Left ventricle myocardium inferior (tissue), 1 donor: Measurements from ENCODE around the gene PLAAT3. TPM values are rescaled to one million over a fixed set of nuclear protein-coding genes. Genes with fewer than 3 reads are reported as not detected.

Source experiments
- DNase-seq: peaks from one replicate; pipeline ENCODE4 v3.0.0-alpha.2; 2020
- H3K27ac ChIP-seq: fragments of 200-600 bp; replicated peaks from 2 replicates; pipeline ENCODE4 v1.8.0; 2021
- H3K27me3 ChIP-seq: fragments of 200-600 bp; 2 replicates; pipeline ENCODE4 v1.8.0; 2021; ENCODE audit warnings: low read depth
- H3K36me3 ChIP-seq: fragments of 200-600 bp; 2 replicates; pipeline ENCODE4 v1.8.0; 2021
- H3K4me1 ChIP-seq: fragments of 200-600 bp; 2 replicates; pipeline ENCODE4 v1.8.0; 2021
- H3K4me3 ChIP-seq: fragments of 200-600 bp; 2 replicates; pipeline ENCODE4 v1.8.0; 2021; ENCODE audit warnings: mild to moderate bottlenecking, moderate library complexity
- H3K9me3 ChIP-seq: fragments of 200-600 bp; replicated peaks from 2 replicates; pipeline ENCODE4 v1.8.0; 2021
- intact Hi-C: fragments of 100-400 bp; cut with micrococcal nuclease; formaldehyde crosslinking; loops from one replicate; pipeline ENCODE4 v1.11.0; 2022
- long read RNA-seq: library from polyadenylated mRNA; unstranded; transcript quantifications from one replicate; pipeline ENCODE4 v2.0.0, GENCODE V29; 2021
- total RNA-seq: library from RNA; stranded (reverse); fragmentation: NEBNext Ultra II Directional; extraction: Animal tissue kit (Norgen Biotek cat#: 25700); gene quantifications from one replicate; pipeline ENCODE4 v1.2.1, GENCODE V29; 2021
- TF ChIP-seq, protein P1 (sequence below): fragments of 200-600 bp; IDR thresholded peaks from 2 replicates; pipeline ENCODE4 v1.8.0; 2021; ENCODE audit warnings: antibody characterized with exemption, mild to moderate bottlenecking, borderline replicate concordance
- donor health status: DM: no; HTN: yes; CAD: no; lungs with severe emphysema.

The PLAAT3 gene
- 144 TPM for total RNA-seq
- long read RNA-seq, transcript PLA2G16-203 (5 exons, 1,099 nt): minor isoform, 48 of 136 reads
- long read RNA-seq, transcript PLA2G16-201 (4 exons, 2,594 nt): major isoform, 83 of 136 reads
- long read RNA-seq, partial matches to known transcripts: 0 of 136 reads
- long read RNA-seq, other reads (novel, unspliced or antisense): 5 of 136 reads

DNA sequence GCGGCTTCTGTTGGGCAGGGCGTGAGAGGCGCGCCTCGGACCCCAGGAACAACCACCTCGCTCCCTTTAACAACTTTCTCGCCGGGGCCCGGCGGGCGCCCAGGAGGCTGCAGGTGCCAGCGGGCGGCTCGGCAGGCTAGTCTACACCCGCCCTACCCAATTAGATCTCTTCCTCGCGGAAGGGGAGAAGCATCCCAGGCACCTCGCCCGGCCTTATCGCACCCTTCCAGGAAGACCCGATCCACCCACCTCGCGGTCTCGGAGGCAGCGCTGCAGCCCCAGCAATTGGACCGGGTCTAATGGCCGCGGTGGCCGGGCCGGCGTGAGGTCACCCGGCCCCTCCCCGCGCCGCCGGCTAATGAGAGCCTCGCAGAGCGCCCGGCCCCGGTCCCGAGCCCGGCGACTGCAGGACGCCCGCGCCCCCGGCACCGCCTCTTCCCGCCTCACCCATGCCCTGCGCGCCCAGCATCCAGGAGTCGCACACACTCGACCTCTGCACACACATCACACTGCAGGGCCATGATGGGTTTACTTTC is at the start of gene PLAAT3:
TSS of gene PLAAT3 (minus strand) at position 298 of the 536 bp plus-strand sequence. CDS start 419 bp downstream, outside the sequence.
- H3K36me3 ChIP-seq: no peaks in the 10 kb centered on the region
- intact Hi-C loops: no loop called here

DNA sequence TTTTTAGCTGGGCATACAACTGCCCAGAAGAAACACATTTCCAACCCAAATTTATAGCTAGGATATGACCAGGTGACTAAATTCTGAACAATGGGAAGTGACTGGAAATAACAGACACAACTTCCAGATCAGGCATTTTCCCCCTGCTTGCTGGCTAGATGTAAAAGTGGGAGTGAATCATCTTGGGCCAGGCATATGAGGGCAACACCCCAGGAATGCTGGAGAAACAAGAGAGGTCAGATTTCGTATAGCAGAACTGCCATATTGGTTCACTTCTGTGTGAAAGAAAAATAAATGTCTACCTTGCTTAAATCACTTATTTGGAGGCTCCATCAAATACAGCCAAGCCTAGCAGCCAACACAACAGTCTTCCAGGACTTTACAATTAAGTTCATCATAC is 49.6 kb upstream of the PLAAT3 start:
- TF ChIP-seq, protein P1, sequence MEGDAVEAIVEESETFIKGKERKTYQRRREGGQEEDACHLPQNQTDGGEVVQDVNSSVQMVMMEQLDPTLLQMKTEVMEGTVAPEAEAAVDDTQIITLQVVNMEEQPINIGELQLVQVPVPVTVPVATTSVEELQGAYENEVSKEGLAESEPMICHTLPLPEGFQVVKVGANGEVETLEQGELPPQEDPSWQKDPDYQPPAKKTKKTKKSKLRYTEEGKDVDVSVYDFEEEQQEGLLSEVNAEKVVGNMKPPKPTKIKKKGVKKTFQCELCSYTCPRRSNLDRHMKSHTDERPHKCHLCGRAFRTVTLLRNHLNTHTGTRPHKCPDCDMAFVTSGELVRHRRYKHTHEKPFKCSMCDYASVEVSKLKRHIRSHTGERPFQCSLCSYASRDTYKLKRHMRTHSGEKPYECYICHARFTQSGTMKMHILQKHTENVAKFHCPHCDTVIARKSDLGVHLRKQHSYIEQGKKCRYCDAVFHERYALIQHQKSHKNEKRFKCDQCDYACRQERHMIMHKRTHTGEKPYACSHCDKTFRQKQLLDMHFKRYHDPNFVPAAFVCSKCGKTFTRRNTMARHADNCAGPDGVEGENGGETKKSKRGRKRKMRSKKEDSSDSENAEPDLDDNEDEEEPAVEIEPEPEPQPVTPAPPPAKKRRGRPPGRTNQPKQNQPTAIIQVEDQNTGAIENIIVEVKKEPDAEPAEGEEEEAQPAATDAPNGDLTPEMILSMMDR: no peak
- Histone ChIP-seq H3K27ac (no peak overlapping the region), H3K4me1 (peaks cover 49% of the 10 kb centered on the region), H3K27me3 (no peaks in the 10 kb centered on the region), H3K9me3 (no peaks in the 10 kb centered on the region), H3K4me3 (no peak overlapping the region), H3K36me3 (no peaks in the 10 kb centered on the region)
- intact Hi-C loops: loop anchor here (10.0 kb wide), 1 partner anchor 51 kb away; no protein-coding TSS in a partner anchor
- no peak for DNase-seq

More for the DNA sequence above, at the start of gene PLAAT3:
- TF ChIP-seq, protein P1: no peak
- no peaks in the 10 kb centered on the region for H3K27me3 ChIP-seq
- peaks cover 50% of the 10 kb centered on the region for H3K4me1 ChIP-seq
- DNase-seq: peak; percentile 88
- H3K9me3 ChIP-seq: no peaks in the 10 kb centered on the region
- H3K4me3 ChIP-seq: peak within 1 kb of the TSS; percentile 92
- peak within 1 kb of the TSS; percentile 94 for H3K27ac ChIP-seq

DNA sequence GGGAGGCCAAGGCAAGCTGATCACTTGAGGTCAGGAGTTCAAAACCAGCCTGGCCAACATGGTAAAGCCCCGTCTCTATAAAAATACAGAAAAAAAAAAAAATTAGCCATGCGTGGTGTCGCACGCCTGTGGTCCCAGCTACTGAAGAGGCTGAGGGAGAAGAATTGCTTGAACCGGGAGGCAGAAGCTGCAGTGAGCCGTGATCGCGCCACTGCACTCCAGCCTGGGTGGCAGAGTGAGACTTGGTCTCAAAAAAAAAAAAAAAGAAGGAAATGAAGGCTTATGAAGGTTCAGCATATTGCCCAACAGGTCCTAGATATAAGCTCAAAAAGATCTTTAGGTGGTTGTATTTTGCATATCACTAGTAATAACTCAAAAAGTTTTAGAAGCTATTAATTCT is 46.7 kb upstream of the PLAAT3 start:
- Histone ChIP-seq H3K9me3 (no peaks in the 10 kb centered on the region), H3K27me3 (no peaks in the 10 kb centered on the region), H3K4me1 (peaks cover 21% of the 10 kb centered on the region), H3K36me3 (peaks cover 27% of the 10 kb centered on the region), H3K4me3 (no peak overlapping the region), H3K27ac (no peak overlapping the region)
- no peak for DNase-seq
- intact Hi-C loops: loop anchor here (10.0 kb wide), 1 partner anchor 54 kb away; no protein-coding TSS in a partner anchor
- TF ChIP-seq, protein P1: no peak

DNA sequence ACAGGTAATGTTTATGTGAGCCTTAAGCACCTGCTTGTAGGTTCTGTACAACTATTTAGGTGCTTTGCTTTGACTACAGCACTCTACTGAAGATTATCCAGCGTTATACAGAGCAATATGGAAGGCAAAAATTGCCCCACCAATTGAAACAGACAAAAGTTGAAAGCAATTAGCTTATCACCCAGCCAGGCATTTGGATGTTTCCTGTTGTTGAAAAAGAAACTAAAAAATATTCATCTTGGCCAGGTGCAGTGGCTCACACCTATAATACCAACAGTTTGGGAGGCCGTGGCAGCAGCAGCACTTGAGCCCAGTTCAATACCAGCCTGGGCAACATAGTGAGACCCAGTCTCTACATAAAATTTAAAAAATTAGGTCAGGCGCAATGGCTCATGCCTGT is 38.4 kb upstream of the PLAAT3 start:
- TF ChIP-seq, protein P1: no peak
- intact Hi-C loops: no loop called here
- no peaks in the 10 kb centered on the region for H3K27me3 ChIP-seq
- peaks cover 85% of the 10 kb centered on the region for H3K36me3 ChIP-seq
- peaks cover 5% of the 10 kb centered on the region for H3K4me1 ChIP-seq
- no peak overlapping the region for H3K4me3 ChIP-seq
- H3K27ac ChIP-seq: no peak overlapping the region
- no peak for DNase-seq
- no peaks in the 10 kb centered on the region for H3K9me3 ChIP-seq

DNA sequence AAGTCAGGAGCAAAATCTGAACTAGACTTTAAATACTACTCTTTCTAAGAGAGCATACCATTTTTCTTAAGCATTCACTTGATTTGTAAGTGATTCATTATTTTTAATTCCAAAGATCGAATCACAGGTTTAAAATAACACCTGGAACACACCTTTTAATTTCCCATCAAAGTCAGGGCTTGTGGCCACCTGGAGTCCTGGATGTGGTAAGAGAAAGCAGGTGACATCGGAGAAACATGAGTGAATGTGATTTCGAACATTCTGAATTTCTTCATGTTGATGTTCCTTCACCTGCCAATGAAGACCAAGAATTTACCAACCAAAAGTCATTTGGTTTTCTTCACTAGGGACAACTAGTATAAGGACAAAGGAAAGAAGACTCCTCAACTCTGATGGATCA is 29.0 kb upstream of the PLAAT3 start:
- TF ChIP-seq, protein P1: no peak
- Histone ChIP-seq H3K36me3 (peaks cover 66% of the 10 kb centered on the region), H3K4me3 (no peak overlapping the region), H3K27me3 (no peaks in the 10 kb centered on the region), H3K9me3 (no peaks in the 10 kb centered on the region), H3K27ac (no peak overlapping the region), H3K4me1 (peaks cover 4% of the 10 kb centered on the region)
- intact Hi-C loops: no loop called here
- no peak for DNase-seq
